Smooth muscle cell (in vitro differentiated cells): ENCODE measurements around the gene ARHGAP22. TPM values are rescaled to one million over a fixed set of nuclear protein-coding genes. Genes with fewer than 3 reads are reported as not detected.
A peak's percentile ranks its signal among the peaks of the same experiment; 100 is the strongest.

Source experiments
- DNase-seq: peaks from one replicate; lab custom pipeline; 2025; ENCODE audit not compliant: unreplicated experiment; lab: John Stamatoyannopoulos, UW
- H2AFZ ChIP-seq: fragments of 200-600 bp; sonication (generic); 2 replicates; pipeline ENCODE4 v1.6.0; 2016; ENCODE audit warnings: antibody characterized with exemption, low read depth, mild to moderate bottlenecking
- H3F3A ChIP-seq: fragments of 200-600 bp; sonication (generic); 2 replicates; pipeline ENCODE4 v1.6.0; 2017; ENCODE audit warnings: antibody characterized with exemption, low read depth
- H3K27ac ChIP-seq: fragments of 200-600 bp; sonication (generic); 2 replicates; pipeline ENCODE4 v1.5.1; 2016; ENCODE audit warnings: low read depth, mild to moderate bottlenecking
- H3K27me3 ChIP-seq: fragments of 200-600 bp; sonication (generic); 2 replicates; pipeline ENCODE4 v1.6.1; 2016; ENCODE audit warnings: low read depth, mild to moderate bottlenecking
- H3K36me3 ChIP-seq: fragments of 200-600 bp; sonication (generic); 2 replicates; pipeline ENCODE4 v1.5.1; 2016; ENCODE audit warnings: low read depth
- H3K4me1 ChIP-seq: fragments of 200-600 bp; sonication (generic); 2 replicates; pipeline ENCODE4 v1.5.1; 2016; ENCODE audit warnings: low read depth
- H3K4me2 ChIP-seq: fragments of 200-600 bp; sonication (generic); 2 replicates; pipeline ENCODE4 v1.6.0; 2016; ENCODE audit warnings: mild to moderate bottlenecking
- H3K4me3 ChIP-seq: fragments of 200-600 bp; sonication (generic); 2 replicates; pipeline ENCODE4 v1.5.1; 2016; ENCODE audit warnings: mild to moderate bottlenecking
- H3K79me2 ChIP-seq: fragments of 200-600 bp; sonication (generic); 2 replicates; pipeline ENCODE4 v1.6.0; 2016; ENCODE audit warnings: low read depth, mild to moderate bottlenecking
- H3K9ac ChIP-seq: fragments of 200-600 bp; sonication (generic); 2 replicates; pipeline ENCODE4 v1.6.0; 2016; ENCODE audit warnings: low read depth
- H3K9me3 ChIP-seq: fragments of 200-600 bp; sonication (generic); replicated peaks from 2 replicates; pipeline ENCODE4 v1.5.1; 2016; ENCODE audit warnings: low read depth
- H4K20me1 ChIP-seq: fragments of 200-600 bp; sonication (generic); 2 replicates; pipeline ENCODE4 v1.6.0; 2016; ENCODE audit warnings: low read depth
- WGBS: methylation state at CpG from one replicate; pipeline ENCODE4 v1.1.7; 2016; ENCODE audit warnings: low lambda C conversion rate; 5-methylcytosine and 5-hydroxymethylcytosine counted together
- polyA plus RNA-seq: library from polyadenylated mRNA; unstranded; fragments of >200 nt; fragmentation: Nextera tagmentation; extraction: Ambion mirVana; gene quantifications from 2 replicates; pipeline ENCODE4 v1.2.1, GENCODE V29; 2016
- total RNA-seq: library from RNA; depleted of rRNA; stranded (reverse); fragments of >200 nt; gene quantifications from 2 replicates; pipeline ENCODE4 v1.2.3, GENCODE V29; 2014
- TF ChIP-seq, protein P1 (sequence below): fragments of 200-600 bp; sonication (generic); IDR thresholded peaks from 2 replicates; pipeline ENCODE4 v1.5.1; 2017; ENCODE audit warnings: borderline replicate concordance, mild to moderate bottlenecking, antibody characterized with exemption; ENCODE audit not compliant: insufficient read depth, poor library complexity, severe bottlenecking

Gene ARHGAP22
- total and polyA plus RNA-seq, 2 experiments from 2014 or later, result 1.8 to 8.8 TPM

DNA sequence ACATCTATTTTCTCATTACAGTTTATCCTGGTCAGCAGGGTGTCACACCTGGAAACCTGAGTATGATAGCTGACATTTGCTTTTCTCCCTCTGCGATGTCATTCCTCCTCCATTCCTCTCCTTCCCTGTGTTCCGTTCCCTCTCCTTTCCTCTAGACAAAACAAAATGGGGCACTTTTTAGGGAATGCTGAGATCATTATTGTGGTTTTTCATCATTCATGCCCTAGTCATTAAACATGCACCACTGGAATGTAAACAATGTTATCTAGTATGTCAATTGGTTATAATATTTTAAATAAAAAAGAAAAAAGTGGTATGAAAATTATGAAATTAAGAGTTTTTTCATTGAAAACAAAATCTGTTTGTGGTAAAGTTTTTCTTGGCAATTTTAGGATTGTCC is 165.8 kb downstream of the ARHGAP22 start:
- Histone ChIP-seq H3K27ac (no peak overlapping the region), H4K20me1 (no peaks in the 10 kb centered on the region), H3K4me2 (peak overlapping the region; percentile 10), H3K4me1 (peaks cover 6% of the 10 kb centered on the region), H3F3A (no peaks in the 10 kb centered on the region), H3K27me3 (no peaks in the 10 kb centered on the region), H3K9me3 (no peaks in the 10 kb centered on the region), H3K4me3 (no peak overlapping the region), H3K79me2 (no peaks in the 10 kb centered on the region), H2AFZ (no peak overlapping the region), H3K36me3 (no peaks in the 10 kb centered on the region), H3K9ac (no peak overlapping the region)
- TF ChIP-seq, protein P1, sequence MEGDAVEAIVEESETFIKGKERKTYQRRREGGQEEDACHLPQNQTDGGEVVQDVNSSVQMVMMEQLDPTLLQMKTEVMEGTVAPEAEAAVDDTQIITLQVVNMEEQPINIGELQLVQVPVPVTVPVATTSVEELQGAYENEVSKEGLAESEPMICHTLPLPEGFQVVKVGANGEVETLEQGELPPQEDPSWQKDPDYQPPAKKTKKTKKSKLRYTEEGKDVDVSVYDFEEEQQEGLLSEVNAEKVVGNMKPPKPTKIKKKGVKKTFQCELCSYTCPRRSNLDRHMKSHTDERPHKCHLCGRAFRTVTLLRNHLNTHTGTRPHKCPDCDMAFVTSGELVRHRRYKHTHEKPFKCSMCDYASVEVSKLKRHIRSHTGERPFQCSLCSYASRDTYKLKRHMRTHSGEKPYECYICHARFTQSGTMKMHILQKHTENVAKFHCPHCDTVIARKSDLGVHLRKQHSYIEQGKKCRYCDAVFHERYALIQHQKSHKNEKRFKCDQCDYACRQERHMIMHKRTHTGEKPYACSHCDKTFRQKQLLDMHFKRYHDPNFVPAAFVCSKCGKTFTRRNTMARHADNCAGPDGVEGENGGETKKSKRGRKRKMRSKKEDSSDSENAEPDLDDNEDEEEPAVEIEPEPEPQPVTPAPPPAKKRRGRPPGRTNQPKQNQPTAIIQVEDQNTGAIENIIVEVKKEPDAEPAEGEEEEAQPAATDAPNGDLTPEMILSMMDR, result no peak
- no peak for DNase-seq
- 76% methylated on average over 2 of the region's 2 CpGs for WGBS

DNA sequence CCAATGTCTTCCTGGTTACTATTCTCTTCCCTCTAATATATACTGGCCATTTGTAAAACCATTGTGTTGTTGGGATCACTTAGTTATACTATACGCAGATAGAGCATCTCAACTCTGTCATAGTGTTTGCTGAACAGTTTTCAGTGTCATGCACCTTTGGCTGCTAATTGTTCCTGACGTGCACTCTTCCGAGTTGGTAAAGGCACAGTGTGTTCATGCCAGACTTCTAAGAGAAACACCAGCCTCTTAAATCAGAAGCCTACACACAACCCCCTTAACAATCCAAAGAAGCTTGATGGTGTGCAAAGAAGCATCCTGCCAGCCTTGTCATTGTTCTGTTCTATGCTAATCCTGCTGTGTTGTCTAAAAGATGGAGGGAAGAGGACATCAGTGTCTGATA is 167.3 kb downstream of the ARHGAP22 start:
- H3K27ac ChIP-seq, result no peak overlapping the region
- no peak overlapping the region for H3K4me2 ChIP-seq
- H3K36me3 ChIP-seq, result no peaks in the 10 kb centered on the region
- WGBS, result 94% methylated on average over 3 of the region's 3 CpGs
- no peak overlapping the region for H2AFZ ChIP-seq
- H3F3A ChIP-seq, result no peaks in the 10 kb centered on the region
- no peaks in the 10 kb centered on the region for H3K27me3 ChIP-seq
- no peaks in the 10 kb centered on the region for H3K9me3 ChIP-seq
- no peaks in the 10 kb centered on the region for H3K79me2 ChIP-seq
- H4K20me1 ChIP-seq, result no peaks in the 10 kb centered on the region
- TF ChIP-seq, protein P1, result no peak
- no peak overlapping the region for H3K9ac ChIP-seq
- no peak overlapping the region for H3K4me3 ChIP-seq
- DNase-seq, result no peak
- H3K4me1 ChIP-seq, result peaks cover 6% of the 10 kb centered on the region

DNA sequence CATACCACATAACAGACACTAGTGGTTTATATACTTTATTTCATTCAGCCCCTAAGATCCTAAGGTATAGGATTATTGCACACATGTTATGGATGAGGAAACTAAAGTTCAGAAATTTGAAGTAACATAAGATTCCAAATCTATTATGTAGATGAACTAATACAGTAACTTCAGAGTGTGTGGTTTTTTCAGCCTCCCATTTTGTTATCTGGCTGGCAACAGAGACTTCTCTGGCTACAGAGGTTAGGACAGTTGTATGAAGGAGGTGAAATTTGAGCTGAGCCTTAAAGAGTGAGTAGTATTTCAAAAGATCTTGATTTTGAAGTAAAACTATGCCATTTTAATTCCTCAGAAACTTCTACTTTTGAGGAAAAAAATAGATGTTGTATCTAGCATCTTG is 173.0 kb downstream of the ARHGAP22 start:
- H3K9me3 ChIP-seq, result no peaks in the 10 kb centered on the region
- H2AFZ ChIP-seq, result no peak overlapping the region
- H3K4me1 ChIP-seq, result no peaks in the 10 kb centered on the region
- no peaks in the 10 kb centered on the region for H3F3A ChIP-seq
- H3K4me3 ChIP-seq, result no peak overlapping the region
- no peak overlapping the region for H3K27ac ChIP-seq
- DNase-seq, result no peak
- H3K4me2 ChIP-seq, result no peak overlapping the region
- no peaks in the 10 kb centered on the region for H3K36me3 ChIP-seq
- TF ChIP-seq, protein P1, result no peak
- no peaks in the 10 kb centered on the region for H4K20me1 ChIP-seq
- no peaks in the 10 kb centered on the region for H3K79me2 ChIP-seq
- H3K27me3 ChIP-seq, result no peaks in the 10 kb centered on the region
- H3K9ac ChIP-seq, result no peak overlapping the region

DNA sequence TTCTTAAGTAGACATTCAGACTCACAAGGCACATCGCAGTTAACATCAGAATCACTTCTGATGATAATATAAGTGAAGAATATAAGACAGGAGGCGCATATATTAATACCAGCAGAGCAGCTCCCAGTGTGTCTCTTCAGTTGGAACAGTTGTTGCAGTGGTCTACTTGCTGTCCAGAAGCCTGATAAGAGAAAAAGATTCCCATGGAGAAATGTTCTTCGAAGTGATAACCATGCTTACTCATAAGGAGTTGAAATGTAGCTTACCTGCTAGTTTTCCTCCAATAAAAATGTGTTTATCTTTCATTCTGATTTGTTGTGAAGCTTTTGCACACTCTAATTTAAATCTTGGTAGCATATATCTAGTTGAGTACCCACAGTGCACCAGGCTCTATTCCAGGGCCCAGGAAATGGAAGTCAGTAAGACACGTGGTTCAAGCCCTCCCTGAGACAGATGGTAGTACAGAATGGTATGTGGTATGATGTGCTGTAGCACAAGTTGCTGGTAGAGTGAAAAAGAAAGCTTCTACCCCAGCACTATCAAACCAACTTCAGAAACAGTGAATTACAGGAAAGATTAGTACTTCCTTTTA is 174.4 kb downstream of the ARHGAP22 start:
- 94% methylated on average over 4 of the region's 4 CpGs for WGBS
- no peaks in the 10 kb centered on the region for H3K36me3 ChIP-seq
- H3F3A ChIP-seq, result no peaks in the 10 kb centered on the region
- H2AFZ ChIP-seq, result no peak overlapping the region
- H3K27me3 ChIP-seq, result no peaks in the 10 kb centered on the region
- H3K4me1 ChIP-seq, result no peaks in the 10 kb centered on the region
- H3K9ac ChIP-seq, result no peak overlapping the region
- DNase-seq, result no peak
- no peaks in the 10 kb centered on the region for H3K9me3 ChIP-seq
- no peaks in the 10 kb centered on the region for H3K79me2 ChIP-seq
- H4K20me1 ChIP-seq, result no peaks in the 10 kb centered on the region
- no peak overlapping the region for H3K4me2 ChIP-seq
- H3K4me3 ChIP-seq, result no peak overlapping the region
- H3K27ac ChIP-seq, result no peak overlapping the region
- TF ChIP-seq, protein P1, result no peak
